DND-41 (cell line): ENCODE data around the gene KNDC1.
"Not testable (repeated sequence)": the region's sequence is repeated elsewhere in the genome, so short reads cannot be mapped to it uniquely, and the experiment has no call there.

Experiments used
- ATAC-seq: fragments of 200-7000 bp; cut with Tn5 transposase; 3 replicates; pipeline ENCODE4 v1.9.1; 2021; ENCODE audit warnings: low read depth; ENCODE audit not compliant: insufficient read depth
- DNase-seq: peaks from one replicate; pipeline ENCODE4 v3.0.0-alpha.2; 2020
- H2AFZ ChIP-seq: 2 replicates; pipeline ENCODE4 v1.6.0; 2012; ENCODE audit warnings: low read depth, low read length
- H3K27ac ChIP-seq: 2 replicates; pipeline ENCODE4 v1.5.1; 2012; ENCODE audit warnings: low read length, inconsistent platforms
- H3K27me3 ChIP-seq: fragments of 200-600 bp; sonication (generic); 2 replicates; pipeline ENCODE4 v1.6.0; 2012; ENCODE audit warnings: low read length, mild to moderate bottlenecking, inconsistent platforms; ENCODE audit not compliant: insufficient read depth, poor library complexity
- H3K36me3 ChIP-seq: 2 replicates; pipeline ENCODE4 v1.5.1; 2012; ENCODE audit warnings: low read length, inconsistent platforms; ENCODE audit not compliant: insufficient read depth
- H3K4me1 ChIP-seq: 2 replicates; pipeline ENCODE4 v1.5.1; 2012; ENCODE audit warnings: mild to moderate bottlenecking, low read length; ENCODE audit not compliant: insufficient read depth
- H3K4me2 ChIP-seq: 2 replicates; pipeline ENCODE4 v1.6.0; 2012; ENCODE audit warnings: mild to moderate bottlenecking, moderate library complexity, low read length, inconsistent platforms; ENCODE audit not compliant: insufficient read depth
- H3K4me3 ChIP-seq, 2 experiments: fragments of 200-600 bp in 1 of 2; shearing (Covaris generic) in 1 of 2; 2 replicates each; pipeline ENCODE4 v1.5.1; 2012 to 2016; ENCODE audit warnings: inconsistent platforms in 2 of 2, low read length in 2 of 2, mild to moderate bottlenecking in 2 of 2, low read depth in 1 of 2, moderate library complexity in 1 of 2
- H3K79me2 ChIP-seq: 2 replicates; pipeline ENCODE4 v1.6.0; 2012; ENCODE audit warnings: low read length, inconsistent platforms; ENCODE audit not compliant: insufficient read depth
- H3K9ac ChIP-seq: 2 replicates; pipeline ENCODE4 v1.6.0; 2012; ENCODE audit warnings: low read depth, mild to moderate bottlenecking, inconsistent platforms, low read length, moderate library complexity
- H3K9me3 ChIP-seq: 2 replicates; pipeline ENCODE4 v1.5.1; 2012; ENCODE audit warnings: low read length, moderate library complexity, mild to moderate bottlenecking, inconsistent platforms; ENCODE audit not compliant: insufficient read depth, severe bottlenecking
- H4K20me1 ChIP-seq: 2 replicates; pipeline ENCODE4 v1.6.0; 2012; ENCODE audit warnings: low read length; ENCODE audit not compliant: insufficient read depth
- CTCF ChIP-seq: IDR thresholded peaks from 2 replicates; pipeline ENCODE4 v1.5.1; 2012; ENCODE audit warnings: borderline replicate concordance, low read length, moderate library complexity, mild to moderate bottlenecking; ENCODE audit not compliant: poor library complexity, severe bottlenecking; ENCODE audit errors: extremely low read depth
- EZH2 ChIP-seq: IDR thresholded peaks from 3 replicates; pipeline ENCODE4 v1.6.1; 2012; ENCODE audit warnings: borderline replicate concordance, low read depth, mild to moderate bottlenecking, moderate library complexity, low read length, inconsistent platforms; ENCODE audit not compliant: severe bottlenecking

KNDC1 gene

GRCh38 chr10:133159950-133160825, at the start of gene KNDC1:
Gene KNDC1 (plus strand): TSS chr10:133160219. CDS start chr10:133160468, 249 bp downstream.
- H3K27me3 ChIP-seq, result no peaks in the 10 kb centered on the region
- no peak for ATAC-seq
- H3K4me1 ChIP-seq, result no peaks in the 10 kb centered on the region
- H3K4me3 ChIP-seq, result no peak within 1 kb of the TSS
- no peak within 1 kb of the TSS for H3K4me2 ChIP-seq
- no peak within 1 kb of the TSS for H3K9ac ChIP-seq
- no peaks in the 10 kb centered on the region; the same call in 1 of the 2 replicates for H4K20me1 ChIP-seq
- H2AFZ ChIP-seq, result no peak within 1 kb of the TSS
- no peaks in the 10 kb centered on the region for H3K79me2 ChIP-seq
- no peaks in the 10 kb centered on the region for H3K36me3 ChIP-seq
- DNase-seq, result no peak
- H3K27ac ChIP-seq, result no peak within 1 kb of the TSS
- no peak for TF ChIP-seq EZH2
- TF ChIP-seq CTCF, result no peak
- H3K9me3 ChIP-seq, result no peaks in the 10 kb centered on the region

- Histone ChIP-seq H3K9me3 (peaks cover 19% of the 10 kb centered on the region), H2AFZ (no peak overlapping the region), H3K27me3 (no peaks in the 10 kb centered on the region), H3K4me1 (no peaks in the 10 kb centered on the region), H3K4me2 (no peak overlapping the region), H3K27ac (no peak overlapping the region), H3K79me2 (no peaks in the 10 kb centered on the region), H3K9ac (no peak overlapping the region), H4K20me1 (no peaks in the 10 kb centered on the region), H3K4me3 (no peak overlapping the region), H3K36me3 (no peaks in the 10 kb centered on the region)
- no peak for DNase-seq
- no peak for ATAC-seq
- no peak for TF ChIP-seq CTCF
- no peak for TF ChIP-seq EZH2
Measured at GRCh38 chr10:133110609-133111275, 49.3 kb upstream of the KNDC1 start.

- H3K27ac ChIP-seq, DNase-seq, H3K27me3 ChIP-seq, H3K4me3 ChIP-seq, H3K9ac ChIP-seq, H2AFZ ChIP-seq, H4K20me1 ChIP-seq, ATAC-seq, H3K79me2 ChIP-seq, H3K36me3 ChIP-seq, H3K4me2 ChIP-seq, H3K4me1 ChIP-seq: not testable (repeated sequence)
- peaks cover 19% of the 10 kb centered on the region for H3K9me3 ChIP-seq
Measured at GRCh38 chr10:133111640-133112039, 48.4 kb upstream of the KNDC1 start.

- no peak overlapping the region for H3K27ac ChIP-seq
- H3K4me3 ChIP-seq, result no peak overlapping the region
- no peak overlapping the region for H2AFZ ChIP-seq
- H3K4me2 ChIP-seq, result no peak overlapping the region
- H3K79me2 ChIP-seq, result no peaks in the 10 kb centered on the region
- no peaks in the 10 kb centered on the region for H3K36me3 ChIP-seq
- no peaks in the 10 kb centered on the region for H3K27me3 ChIP-seq
- H3K9ac ChIP-seq, result no peak overlapping the region
- H3K4me1 ChIP-seq, result no peaks in the 10 kb centered on the region
- ATAC-seq (no peak), DNase-seq (no peak)
- no peaks in the 10 kb centered on the region for H4K20me1 ChIP-seq
- TF ChIP-seq EZH2, result no peak
- no peak for TF ChIP-seq CTCF
- peaks cover 12% of the 10 kb centered on the region for H3K9me3 ChIP-seq
Measured at GRCh38 chr10:133113146-133113830, 46.7 kb upstream of the KNDC1 start.
